Stimulated activated CD4-positive, alpha-beta T cell treated with anti-CD3 and anti-CD28 coated beads, Interleukin-15, amount 100 ng/mL, for 1 hour (primary cell): Measurements from ENCODE around the gene HSPB2.

Source experiments
- DNase-seq, 2 donors: peaks; one replicate each; pipeline ENCODE4 v3.0.0-alpha.2; 2020; ENCODE audit warnings: low read depth in 1 of 2, low spot score in 1 of 2

The HSPB2 gene

DNA sequence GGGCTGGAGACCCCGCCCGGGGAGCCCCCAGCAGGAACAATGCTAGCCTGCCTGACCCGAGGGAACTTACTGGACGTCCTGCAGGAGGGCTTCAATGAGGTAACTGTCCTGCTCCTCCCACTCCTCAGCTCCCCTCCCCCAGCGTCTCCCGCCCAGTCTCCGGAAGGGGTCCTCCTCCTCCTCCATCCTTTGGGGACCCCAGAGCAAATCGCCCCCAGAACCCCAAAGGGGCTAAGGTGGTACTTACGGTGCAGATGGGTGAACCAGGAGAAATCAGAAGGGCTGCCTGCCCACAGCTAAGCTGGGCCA lies 24.9 kb downstream of the HSPB2 start:
- DNase-seq = no peak

DNA sequence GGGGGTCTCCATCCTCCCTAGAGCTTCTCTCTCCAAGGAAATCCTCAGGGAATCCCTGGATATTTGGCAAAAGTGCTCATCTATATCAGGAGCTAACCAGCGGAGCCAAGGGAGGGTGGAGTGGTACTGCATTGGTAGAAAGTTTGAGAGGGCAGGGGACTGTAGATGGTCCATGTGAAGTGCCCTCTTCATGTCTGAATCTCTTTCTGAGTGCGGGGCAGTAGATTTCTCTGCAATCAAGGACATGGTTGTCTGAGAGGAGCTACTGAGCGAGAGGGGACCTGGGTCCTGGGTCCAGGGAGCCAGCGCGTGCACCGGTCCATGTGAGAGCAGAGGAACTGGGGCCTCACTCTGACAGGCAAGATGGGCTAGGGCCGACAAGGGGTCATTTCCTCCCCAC lies 25.3 kb downstream of the HSPB2 start:
- DNase-seq = no peak

DNA sequence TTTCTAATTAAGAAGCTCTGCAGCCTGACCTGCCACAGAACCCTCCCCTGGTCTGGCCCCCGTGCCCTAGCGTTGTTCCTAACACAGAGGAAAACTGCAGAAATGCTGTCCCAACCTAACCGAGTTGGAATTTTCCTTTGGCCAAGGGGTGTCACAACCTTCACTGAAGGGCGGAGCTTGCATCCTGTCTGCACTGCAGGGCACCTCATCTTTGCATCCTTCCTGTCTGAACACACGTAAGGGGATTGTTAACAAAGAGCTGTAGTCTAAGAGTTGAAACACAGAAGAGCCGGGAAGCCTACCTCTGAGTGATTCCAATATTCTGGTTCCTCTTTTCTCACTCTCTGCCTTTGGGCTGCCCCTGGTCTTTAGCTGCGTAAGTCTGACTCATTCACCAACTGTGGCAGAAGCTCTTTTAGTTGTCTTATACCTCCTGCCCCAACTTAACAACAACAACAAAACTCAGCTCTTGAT lies 26.2 kb downstream of the HSPB2 start:
- DNase-seq = no peak

DNA sequence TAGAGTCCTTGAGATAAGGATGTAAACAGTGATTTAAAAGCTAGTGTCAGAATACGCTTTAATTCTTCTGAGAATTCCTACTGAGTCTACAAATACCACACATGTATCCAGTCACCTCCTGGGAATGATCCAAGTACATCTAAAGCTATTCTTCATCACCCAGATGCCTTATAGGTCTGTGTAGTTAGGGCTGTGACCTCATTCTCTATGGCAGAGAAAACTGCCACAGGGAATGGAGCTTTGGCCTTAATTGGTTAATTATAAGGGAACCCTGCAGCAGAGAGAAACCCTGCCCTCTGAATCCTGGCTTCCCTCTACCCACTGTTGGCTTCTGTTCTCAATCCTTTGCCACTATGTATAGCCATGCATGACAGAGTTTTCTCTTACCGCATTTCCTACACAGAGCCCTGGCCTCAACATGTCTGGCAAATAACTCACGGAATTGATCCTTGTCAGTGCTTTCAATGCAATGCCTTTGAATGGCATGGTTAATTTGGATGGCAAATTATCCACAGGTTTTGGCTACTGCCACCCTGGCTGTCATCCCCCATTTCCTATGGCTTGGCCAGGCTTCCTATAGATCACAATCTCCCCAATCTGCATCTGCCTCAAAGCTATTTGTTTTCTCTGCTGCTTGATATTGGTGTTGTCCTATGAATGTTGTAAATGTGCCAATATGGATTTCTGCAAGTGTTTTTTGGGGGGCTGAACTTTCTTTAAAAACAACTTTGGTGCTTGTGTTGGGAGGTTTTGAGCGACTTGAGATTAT lies 27.5 kb downstream of the HSPB2 start:
- no peak for DNase-seq

GRCh38 chr11:111941963-111942362 lies 29.4 kb downstream of the HSPB2 start:
- DNase-seq = no peak

GRCh38 chr11:111942829-111943228 lies 30.3 kb downstream of the HSPB2 start:
- DNase-seq = no peak

DNA sequence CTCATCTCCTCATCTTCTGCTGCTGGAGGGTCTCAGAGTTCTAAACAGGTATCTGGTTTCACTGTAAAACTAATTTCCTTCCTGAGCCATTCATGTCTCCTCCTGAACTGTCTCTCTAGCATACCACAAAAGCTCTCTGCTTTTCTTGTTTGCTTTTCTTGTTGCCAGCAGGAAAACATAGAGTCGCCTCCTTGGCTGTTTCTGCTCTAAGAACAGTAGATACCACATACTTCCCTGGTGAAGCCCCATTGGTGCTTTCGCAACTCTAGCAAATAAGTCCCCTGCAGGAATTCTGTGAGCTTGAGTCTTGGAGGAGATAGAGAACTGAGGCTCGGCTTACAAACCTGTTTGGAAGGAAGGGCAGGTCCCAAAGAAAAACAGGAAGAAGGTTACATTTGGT lies 31.6 kb downstream of the HSPB2 start:
- no peak for DNase-seq

DNA sequence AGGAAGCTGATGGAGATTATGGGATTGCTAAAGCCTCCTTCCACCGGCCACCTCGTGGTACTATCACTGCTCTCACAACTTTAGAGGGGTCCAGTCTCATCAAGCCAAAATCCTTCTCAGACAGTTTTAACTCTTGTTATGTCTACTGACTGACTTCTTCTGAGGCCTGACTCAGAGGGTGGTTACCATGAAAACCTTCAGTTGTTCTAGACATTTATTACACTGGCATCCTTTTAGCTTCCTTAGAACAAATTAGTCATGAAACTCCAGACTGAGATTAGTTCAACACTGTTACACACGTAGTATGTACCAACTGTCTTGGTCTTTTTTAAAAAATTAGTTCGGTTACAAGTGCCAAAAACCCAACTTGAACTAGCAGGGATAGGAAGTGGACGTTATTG lies 32.1 kb downstream of the HSPB2 start:
- DNase-seq = no peak

GRCh38 chr11:111945198-111945597 lies 32.7 kb downstream of the HSPB2 start:
- DNase-seq = no peak

DNA sequence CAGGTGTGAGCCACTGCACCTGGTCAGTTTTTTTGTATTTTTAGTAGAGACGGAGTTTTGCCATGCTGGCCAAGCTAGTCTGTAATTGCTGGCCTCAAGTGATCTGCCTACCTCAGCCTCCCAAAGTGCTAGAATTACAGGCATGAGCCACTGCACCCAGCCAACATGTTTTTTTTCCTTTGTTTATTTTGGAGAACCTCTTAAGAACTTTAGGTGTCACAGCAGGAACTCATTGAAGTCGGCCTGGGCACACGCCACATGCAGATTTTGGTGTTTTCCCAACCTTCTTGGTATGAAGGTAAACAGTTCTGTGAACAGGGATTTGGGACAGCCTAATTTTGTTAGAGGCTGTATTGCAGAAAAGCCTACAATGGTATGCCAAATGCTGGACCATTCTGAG lies 34.0 kb downstream of the HSPB2 start:
- no peak for DNase-seq

DNA sequence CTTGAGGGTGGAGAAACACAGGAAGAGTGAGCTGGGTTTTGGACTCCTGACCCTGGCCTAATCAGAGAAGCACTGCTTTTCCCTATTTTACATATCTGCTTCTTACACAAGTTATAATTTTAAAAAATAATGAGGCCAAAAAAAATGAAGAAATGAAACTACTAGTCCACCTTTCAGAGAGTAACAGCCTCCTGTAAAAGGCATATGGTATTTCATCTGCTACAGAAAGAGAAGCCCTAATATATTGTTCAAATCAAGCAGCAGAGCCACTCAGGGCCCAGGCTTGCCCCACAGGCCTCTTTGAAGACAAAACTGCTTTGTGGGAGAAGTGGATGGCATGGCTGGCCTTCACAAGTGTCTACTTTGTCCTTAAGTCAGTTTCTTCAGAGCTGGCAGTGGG lies 34.6 kb downstream of the HSPB2 start:
- no peak for DNase-seq

GRCh38 chr11:111949519-111950426 lies 37.2 kb downstream of the HSPB2 start:
- DNase-seq = no peak

GRCh38 chr11:111951565-111951964 lies 39.0 kb downstream of the HSPB2 start:
- DNase-seq = no peak

- no peak for DNase-seq
These were observed 41.6 kb downstream of the HSPB2 start for GRCh38 chr11:111954154-111954553.

DNA sequence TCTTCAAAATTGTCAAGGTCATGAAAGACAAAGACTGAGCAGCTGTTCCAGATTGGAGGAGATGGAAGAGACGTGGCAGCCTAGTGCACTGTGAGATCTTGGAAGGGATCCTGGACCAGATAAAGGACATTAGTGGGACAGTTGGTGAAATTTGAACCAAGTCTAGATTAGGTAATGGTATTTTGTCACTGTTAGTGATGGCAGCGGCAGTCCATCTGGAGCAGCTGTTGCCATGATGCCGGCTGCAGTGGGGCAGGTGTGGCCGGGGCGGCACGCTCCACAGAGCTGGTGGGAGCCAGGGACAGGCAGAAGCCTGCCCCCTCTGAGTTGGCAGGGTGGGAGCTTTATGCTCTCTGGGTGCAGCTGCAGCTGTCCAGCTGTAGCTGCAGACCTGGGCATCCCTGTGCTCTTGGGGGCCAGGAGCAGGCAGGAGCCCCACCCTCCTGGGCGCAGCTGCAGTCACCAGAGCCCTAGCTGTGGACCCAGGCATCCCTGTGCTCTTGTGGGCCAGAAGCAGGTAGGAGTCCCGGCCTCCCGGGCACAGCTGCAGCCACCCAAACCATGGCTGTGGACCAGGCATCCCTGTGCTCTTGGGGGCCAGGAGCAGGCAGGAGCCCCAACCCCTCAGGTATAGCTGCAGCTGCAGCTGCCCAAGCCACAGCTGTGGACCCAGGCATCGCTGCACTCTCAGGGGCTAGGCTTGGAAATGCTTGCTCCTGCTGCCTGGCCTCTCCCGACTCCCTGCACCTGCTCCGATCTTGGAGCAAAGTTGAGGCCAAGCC lies 45.3 kb downstream of the HSPB2 start:
- DNase-seq = no peak

DNA sequence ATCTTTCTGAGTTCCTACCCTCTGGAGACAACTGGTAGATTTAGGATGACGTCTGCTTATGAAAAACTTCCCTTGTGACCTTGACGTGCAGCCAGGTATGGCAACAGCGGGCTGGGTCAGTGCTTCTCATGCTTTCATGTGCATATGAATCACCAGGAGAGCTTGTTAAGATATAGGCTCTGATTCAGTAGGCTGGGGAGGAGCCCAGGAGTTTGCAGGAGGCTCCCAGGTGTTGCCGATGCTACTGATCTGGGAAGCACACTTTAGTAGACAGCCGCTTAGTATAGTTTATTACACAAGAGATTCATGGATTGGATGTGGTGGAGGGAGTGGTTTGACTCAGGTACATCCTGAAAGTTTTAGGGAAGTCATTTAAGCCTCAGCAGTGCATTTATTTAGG lies 48.4 kb downstream of the HSPB2 start:
- DNase-seq = no peak

DNA sequence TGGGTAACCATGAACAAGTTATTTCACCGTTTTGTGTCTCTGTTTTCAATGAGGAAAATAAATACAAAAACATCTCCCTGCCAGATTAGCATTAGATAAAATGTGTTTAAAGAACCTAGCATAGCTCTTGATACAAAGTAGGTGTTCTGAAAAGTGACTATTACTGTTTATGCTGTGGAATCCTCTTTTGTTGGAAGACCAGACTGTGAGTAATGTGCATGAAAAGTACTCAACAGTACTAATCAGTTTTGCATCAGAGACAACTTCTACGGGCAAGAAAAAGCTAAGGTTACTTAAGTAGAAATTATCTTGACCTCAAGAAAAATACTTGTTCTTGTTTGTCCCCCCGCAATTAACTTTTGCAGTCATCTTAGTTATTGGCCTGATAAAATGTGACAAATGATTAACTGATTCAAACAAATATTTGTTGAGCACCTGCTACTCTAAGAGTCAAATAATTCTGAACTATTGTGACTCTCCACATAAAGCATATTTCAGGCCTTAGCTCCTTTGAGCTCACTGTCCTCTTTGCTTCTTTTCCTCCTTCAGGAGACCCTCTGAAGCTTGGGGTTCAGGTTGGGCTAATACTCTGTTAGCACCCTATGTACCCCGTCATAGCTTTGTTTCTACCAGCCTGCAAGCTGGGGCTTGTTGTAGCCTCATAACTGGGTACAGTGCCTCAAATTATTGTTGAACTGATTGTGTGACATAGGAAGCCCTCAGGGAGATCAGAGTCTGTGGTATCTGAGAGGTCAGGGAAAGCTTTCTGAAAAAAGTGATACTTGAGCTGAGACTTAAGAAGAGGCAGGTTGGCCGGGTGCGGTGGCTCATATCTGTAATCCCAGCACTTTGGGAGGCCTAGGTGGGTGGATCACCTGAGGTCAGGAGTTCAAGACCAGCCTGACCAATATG lies 49.1 kb downstream of the HSPB2 start:
- no peak for DNase-seq
